Mucosa of rectum (tissue), 2 donors: ENCODE data around the gene PACS1.
"Not testable (repeated sequence)": the region's sequence is repeated elsewhere in the genome, so short reads cannot be mapped to it uniquely, and the experiment has no call there.

Source experiments
- H3K27ac ChIP-seq, 2 donors: one replicate each; pipeline ENCODE4 v1.7.0; 2013; ENCODE audit warnings: inconsistent platforms in 2 of 2, low read depth in 2 of 2, low read length in 2 of 2
- H3K27me3 ChIP-seq, 2 donors: one replicate each; pipeline ENCODE4 v1.7.0; 2013; ENCODE audit warnings: low read length in 2 of 2; ENCODE audit not compliant: control insufficient read depth in 2 of 2, insufficient read depth in 2 of 2
- H3K36me3 ChIP-seq, 2 donors: one replicate each; pipeline ENCODE4 v1.7.0; 2013; ENCODE audit warnings: low read length in 2 of 2; ENCODE audit not compliant: control insufficient read depth in 2 of 2, insufficient read depth in 2 of 2
- H3K4me1 ChIP-seq, 2 donors: one replicate each; pipeline ENCODE4 v1.7.0; 2013; ENCODE audit warnings: low read length in 2 of 2, mild to moderate bottlenecking in 1 of 2; ENCODE audit not compliant: control insufficient read depth in 2 of 2, insufficient read depth in 2 of 2
- H3K4me3 ChIP-seq, 2 donors: one replicate each; pipeline ENCODE4 v1.7.0; 2013; ENCODE audit warnings: low read length in 2 of 2
- H3K9ac ChIP-seq, 2 donors: one replicate each; pipeline ENCODE4 v1.7.0; 2013; ENCODE audit warnings: low read length in 2 of 2, low read depth in 1 of 2, mild to moderate bottlenecking in 1 of 2
- H3K9me3 ChIP-seq, 2 donors: one replicate each; pipeline ENCODE4 v1.7.0; 2013; ENCODE audit warnings: low read length in 2 of 2; ENCODE audit not compliant: control insufficient read depth in 2 of 2
- donor health status: healthy.
- donor health status: Normal muscosa, but diverticular disease.

The PACS1 gene

GRCh38 chr11:66069715-66070603, at the start of gene PACS1:
Gene PACS1 (plus strand): TSS chr11:66070272. CDS start chr11:66070487, 215 bp downstream.
- Histone ChIP-seq H3K4me1 (peaks cover 13 to 14% of the 10 kb centered on the region in 2 donors), H3K9ac (peak within 1 kb of the TSS; percentile 68 to 75), H3K4me3 (peak within 1 kb of the TSS; percentile 67 to 71), H3K27ac (peak within 1 kb of the TSS; percentile 68 to 77), H3K27me3 (no peaks in the 10 kb centered on the region), H3K36me3 (peaks cover 20 to 35% of the 10 kb centered on the region in 2 donors), H3K9me3 (no peaks in the 10 kb centered on the region)

- H3K27ac ChIP-seq, result no peak overlapping the region
- no peak overlapping the region for H3K4me3 ChIP-seq
Measured at GRCh38 chr11:66020618-66021357, 49.3 kb upstream of the PACS1 start.

GRCh38 chr11:66022401-66023185, 47.5 kb upstream of the PACS1 start:
- Histone ChIP-seq H3K9me3 (no peaks in the 10 kb centered on the region), H3K4me3 (peak overlapping the region in 1 of 2 donors; percentile 45), H3K9ac (peak overlapping the region in 1 of 2 donors; percentile 14)

More at GRCh38 chr11:66020618-66021357, 49.3 kb upstream of the PACS1 start:
- H3K27me3 ChIP-seq, result peaks cover 4 to 9% of the 10 kb centered on the region in 2 donors
- H3K36me3 ChIP-seq, result no peaks in the 10 kb centered on the region
- H3K9me3 ChIP-seq, result no peaks in the 10 kb centered on the region
- H3K4me1 ChIP-seq, result no peaks in the 10 kb centered on the region
- no peak overlapping the region for H3K9ac ChIP-seq

GRCh38 chr11:66023186-66023440, 47.0 kb upstream of the PACS1 start:
- H3K27ac ChIP-seq, H3K9ac ChIP-seq, H3K9me3 ChIP-seq, H3K4me1 ChIP-seq, H3K4me3 ChIP-seq, H3K36me3 ChIP-seq, H3K27me3 ChIP-seq: not testable (repeated sequence)

More at GRCh38 chr11:66022401-66023185, 47.5 kb upstream of the PACS1 start:
- no peaks in the 10 kb centered on the region for H3K36me3 ChIP-seq
- H3K27me3 ChIP-seq, result peaks cover 4 to 9% of the 10 kb centered on the region in 2 donors
- H3K27ac ChIP-seq, result no peak overlapping the region
- H3K4me1 ChIP-seq, result no peaks in the 10 kb centered on the region

- Histone ChIP-seq H3K9me3 (no peaks in the 10 kb centered on the region), H3K36me3 (no peaks in the 10 kb centered on the region), H3K4me3 (no peak within 1 kb of the TSS), H3K27me3 (peaks cover 4 to 12% of the 10 kb centered on the region in 2 donors), H3K27ac (no peak within 1 kb of the TSS), H3K4me1 (no peaks in the 10 kb centered on the region), H3K9ac (no peak within 1 kb of the TSS)
Measured at GRCh38 chr11:66026017-66026529, 44.0 kb upstream of the PACS1 start, which contains the start of gene CATSPER1. Gene CATSPER1 (minus strand): TSS chr11:66026479. CDS start chr11:66026379, 100 bp downstream.

GRCh38 chr11:66032957-66033735, 36.9 kb upstream of the PACS1 start:
- Histone ChIP-seq H3K27me3 (peaks cover 0 to 7% of the 10 kb centered on the region in 2 donors), H3K27ac (no peak overlapping the region), H3K4me3 (no peak overlapping the region), H3K36me3 (no peaks in the 10 kb centered on the region), H3K9me3 (no peaks in the 10 kb centered on the region), H3K4me1 (no peaks in the 10 kb centered on the region), H3K9ac (no peak overlapping the region)

- no peak overlapping the region for H3K27ac ChIP-seq
- H3K9ac ChIP-seq, result no peak overlapping the region
- H3K9me3 ChIP-seq, result no peaks in the 10 kb centered on the region
- no peaks in the 10 kb centered on the region for H3K36me3 ChIP-seq
- H3K27me3 ChIP-seq, result peaks cover 0 to 4% of the 10 kb centered on the region in 2 donors
- H3K4me1 ChIP-seq, result no peaks in the 10 kb centered on the region
- no peak overlapping the region for H3K4me3 ChIP-seq
Measured at GRCh38 chr11:66035653-66036333, 34.3 kb upstream of the PACS1 start.

GRCh38 chr11:66036334-66036710, 33.8 kb upstream of the PACS1 start:
- H3K27ac ChIP-seq, result no peak overlapping the region
- H3K27me3 ChIP-seq, result peaks cover 0 to 4% of the 10 kb centered on the region in 2 donors
- H3K9ac ChIP-seq, result no peak overlapping the region
- H3K4me1 ChIP-seq, result no peaks in the 10 kb centered on the region
- no peaks in the 10 kb centered on the region for H3K36me3 ChIP-seq
- H3K4me3 ChIP-seq, result no peak overlapping the region
- no peaks in the 10 kb centered on the region for H3K9me3 ChIP-seq

- H3K27ac ChIP-seq, result no peak overlapping the region
- no peaks in the 10 kb centered on the region for H3K4me1 ChIP-seq
- H3K9me3 ChIP-seq, result no peaks in the 10 kb centered on the region
- H3K27me3 ChIP-seq, result peaks cover 0 to 4% of the 10 kb centered on the region in 2 donors
- H3K9ac ChIP-seq, result no peak overlapping the region
- H3K36me3 ChIP-seq, result no peaks in the 10 kb centered on the region
- H3K4me3 ChIP-seq, result no peak overlapping the region
Measured at GRCh38 chr11:66037327-66037726, 32.7 kb upstream of the PACS1 start.
